Fibroblast of skin of right biceps (primary cell): ENCODE measurements around the gene LMO7.

ENCODE experiments used
- DNase-seq: peaks from one replicate; pipeline ENCODE4 v3.0.0-alpha.2; 2013

LMO7 gene

DNA sequence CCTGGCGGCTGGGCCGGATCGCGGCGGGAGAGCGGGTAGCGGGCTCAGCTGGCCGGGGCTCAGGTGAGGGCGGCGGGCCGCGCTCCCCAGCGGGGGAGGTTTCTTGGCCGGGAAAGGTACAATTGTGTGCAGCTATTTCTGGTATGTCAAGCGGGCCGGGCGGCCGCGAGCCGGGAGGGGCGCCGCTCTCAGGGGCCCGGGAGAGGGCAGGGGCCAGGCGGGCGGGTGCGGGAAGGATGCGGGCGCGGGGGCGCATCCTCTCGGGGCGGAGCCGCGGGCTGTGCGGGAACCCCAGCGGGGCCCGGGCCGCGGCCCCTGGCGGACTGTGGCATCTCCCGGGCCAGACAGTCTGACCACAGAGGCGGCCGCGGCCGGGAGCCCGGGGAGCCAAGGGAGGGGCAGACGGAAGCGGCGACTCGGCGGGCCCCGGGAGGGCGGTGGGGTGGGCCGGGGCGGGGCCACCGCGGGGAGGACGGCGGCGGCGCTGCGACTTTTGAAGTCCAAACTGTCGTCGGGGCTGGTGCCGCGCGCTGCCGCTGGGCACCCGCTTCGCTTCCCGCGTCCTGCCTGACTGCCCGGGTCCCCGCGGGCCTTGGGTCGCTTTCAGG, at the start of gene LMO7:
Gene LMO7, plus strand, starts transcription at position 503 of the 608 bp plus-strand sequence. CDS start 328 bp downstream, outside the sequence.
- peak; percentile 80 for DNase-seq

- no peak for DNase-seq
These were observed 48.5 kb upstream of the LMO7 start for GRCh38 chr13:75587679-75588078.

- DNase-seq = no peak
These were observed 39.4 kb upstream of the LMO7 start for GRCh38 chr13:75596657-75597182.

DNA sequence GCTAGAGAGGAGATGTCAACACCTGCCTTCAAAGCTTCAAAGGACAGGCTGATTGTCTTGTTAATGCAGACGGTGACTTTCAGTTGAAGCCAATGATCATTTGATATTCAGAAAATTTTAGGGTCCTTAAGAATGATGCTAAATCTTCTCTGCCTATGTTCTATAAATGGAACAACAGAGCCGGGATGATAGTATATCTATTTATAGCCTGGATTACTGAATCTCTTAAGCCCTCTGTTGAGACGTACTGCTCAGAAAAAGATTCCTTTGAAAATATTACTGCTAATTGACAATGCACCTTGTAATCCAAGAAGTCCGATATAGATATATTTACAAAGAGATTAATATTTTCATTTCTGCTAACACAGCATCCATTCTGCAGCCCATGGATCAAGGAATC, 35.8 kb upstream of the LMO7 start:
- no peak for DNase-seq

DNA sequence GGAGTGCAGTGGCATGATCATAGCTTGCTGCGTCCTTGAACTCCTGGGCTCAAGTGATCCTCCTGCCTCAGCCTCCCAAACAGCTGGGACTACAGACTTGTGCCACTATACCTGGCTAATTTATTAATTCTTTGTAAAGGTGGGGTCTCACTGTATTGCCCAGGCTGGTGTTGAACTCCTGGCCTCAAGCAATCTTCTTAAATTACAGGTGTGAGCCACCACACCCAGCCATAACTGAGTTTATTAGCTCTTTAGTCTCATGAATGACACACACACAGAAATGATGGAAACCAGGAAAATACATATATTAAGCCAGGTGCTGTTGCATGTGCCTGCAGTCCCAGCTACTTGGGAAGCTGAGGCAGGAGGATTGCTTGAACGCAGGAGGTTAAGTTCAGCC, 33.1 kb upstream of the LMO7 start:
- DNase-seq = no peak

GRCh38 chr13:75607447-75607846, 28.7 kb upstream of the LMO7 start:
- no peak for DNase-seq

DNA sequence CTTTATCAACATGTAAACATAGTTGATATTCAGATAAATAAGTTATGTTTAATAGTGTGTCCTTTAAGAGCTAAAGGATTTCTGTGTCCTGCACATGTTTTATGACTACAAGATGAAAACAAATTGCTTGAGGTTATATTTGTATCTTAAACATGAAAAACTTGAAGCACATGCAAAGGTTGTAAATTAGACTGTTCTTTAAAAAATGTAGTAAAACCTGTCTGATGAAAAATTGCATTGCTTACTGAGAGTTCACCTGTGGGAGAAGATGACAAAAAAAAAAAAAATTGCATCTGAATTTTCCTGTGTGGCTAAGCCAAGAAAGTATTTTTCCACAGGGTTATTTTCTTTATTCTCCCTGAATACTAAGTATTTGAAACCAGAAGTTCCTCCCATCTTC, 25.7 kb upstream of the LMO7 start:
- DNase-seq = no peak

GRCh38 chr13:75612354-75612753, 23.8 kb upstream of the LMO7 start:
- DNase-seq = peak; percentile 21

GRCh38 chr13:75617230-75617629, 18.9 kb upstream of the LMO7 start:
- no peak for DNase-seq

DNA sequence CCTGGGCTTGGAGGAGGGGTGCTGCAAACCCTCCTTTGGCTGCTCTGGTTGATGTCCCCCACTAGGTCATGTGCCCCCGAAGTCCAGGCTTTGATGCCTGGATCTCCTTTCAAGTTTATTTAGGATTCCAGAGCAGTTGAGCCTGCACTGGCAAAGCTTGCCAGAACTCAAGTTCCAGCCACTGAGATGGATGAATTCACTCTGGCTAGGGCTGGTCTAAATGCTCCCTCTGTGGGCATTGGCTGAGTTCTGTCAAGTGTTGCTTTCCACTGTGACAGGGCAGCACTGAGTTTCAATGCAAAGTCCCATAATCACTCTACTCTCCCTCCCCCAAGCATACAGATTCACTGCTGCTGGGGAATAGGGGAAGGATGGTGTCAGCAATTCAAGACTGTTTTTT, 17.8 kb upstream of the LMO7 start:
- no peak for DNase-seq

DNA sequence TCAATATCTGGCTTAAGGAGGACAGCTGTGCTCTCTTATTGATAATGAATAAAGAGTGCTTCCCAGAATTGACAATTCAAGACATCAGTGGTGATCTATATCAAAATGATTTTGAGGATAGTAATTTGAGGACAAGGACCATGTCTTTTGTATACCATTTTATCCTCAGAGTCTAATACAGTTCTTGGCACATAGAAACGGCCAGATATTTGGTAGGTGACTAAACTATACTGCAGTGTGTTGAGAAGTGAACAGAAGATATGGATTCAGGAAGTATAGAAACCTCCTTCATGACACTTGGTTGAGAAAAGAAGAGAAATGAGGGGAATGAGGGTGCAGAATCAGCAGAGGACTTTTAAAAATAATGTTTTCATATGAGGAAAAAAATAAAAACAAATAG, 16.1 kb upstream of the LMO7 start:
- peak; percentile 68 for DNase-seq

GRCh38 chr13:75621147-75621546, 15.0 kb upstream of the LMO7 start:
- DNase-seq = peak; percentile 95

DNA sequence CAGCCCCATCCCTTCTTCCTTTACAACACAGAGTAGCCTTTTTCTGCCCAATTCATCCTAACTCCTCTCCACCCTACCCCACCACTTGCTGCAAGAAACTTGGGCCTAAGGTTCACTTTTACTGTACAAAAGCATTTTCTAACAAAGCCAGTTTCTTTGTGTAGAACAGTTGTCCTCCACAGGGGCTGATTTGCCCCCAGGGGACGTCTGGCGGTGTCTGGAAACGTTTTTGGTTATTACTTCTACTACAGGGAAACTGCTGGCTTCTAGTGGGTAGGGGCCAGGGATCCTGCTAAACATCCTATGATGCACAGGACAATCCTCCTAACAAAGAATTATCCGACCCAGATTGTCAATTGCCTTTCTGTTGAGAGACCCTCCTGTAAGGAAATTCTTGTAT, 7.3 kb upstream of the LMO7 start:
- DNase-seq = no peak

DNA sequence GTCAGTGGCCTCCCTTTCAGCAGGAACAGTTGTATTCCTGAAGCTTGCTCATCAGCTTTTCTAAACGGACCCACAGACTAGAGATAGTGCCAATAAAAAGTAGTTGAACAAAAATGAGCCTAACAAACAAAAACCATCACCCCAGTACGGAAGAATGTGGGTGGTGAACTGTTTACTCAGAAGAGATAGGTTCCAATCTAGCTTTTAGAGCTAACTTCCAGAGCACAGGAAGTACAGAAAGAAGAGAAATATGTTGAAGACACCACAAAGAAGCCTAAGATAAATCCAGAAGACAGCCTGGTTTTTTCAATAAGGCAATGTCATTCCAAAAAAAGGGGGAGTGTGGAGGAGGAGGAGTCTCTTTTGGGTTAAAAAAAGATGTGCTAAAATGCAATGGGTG, 2.8 kb upstream of the LMO7 start:
- peak; percentile 98 for DNase-seq

DNA sequence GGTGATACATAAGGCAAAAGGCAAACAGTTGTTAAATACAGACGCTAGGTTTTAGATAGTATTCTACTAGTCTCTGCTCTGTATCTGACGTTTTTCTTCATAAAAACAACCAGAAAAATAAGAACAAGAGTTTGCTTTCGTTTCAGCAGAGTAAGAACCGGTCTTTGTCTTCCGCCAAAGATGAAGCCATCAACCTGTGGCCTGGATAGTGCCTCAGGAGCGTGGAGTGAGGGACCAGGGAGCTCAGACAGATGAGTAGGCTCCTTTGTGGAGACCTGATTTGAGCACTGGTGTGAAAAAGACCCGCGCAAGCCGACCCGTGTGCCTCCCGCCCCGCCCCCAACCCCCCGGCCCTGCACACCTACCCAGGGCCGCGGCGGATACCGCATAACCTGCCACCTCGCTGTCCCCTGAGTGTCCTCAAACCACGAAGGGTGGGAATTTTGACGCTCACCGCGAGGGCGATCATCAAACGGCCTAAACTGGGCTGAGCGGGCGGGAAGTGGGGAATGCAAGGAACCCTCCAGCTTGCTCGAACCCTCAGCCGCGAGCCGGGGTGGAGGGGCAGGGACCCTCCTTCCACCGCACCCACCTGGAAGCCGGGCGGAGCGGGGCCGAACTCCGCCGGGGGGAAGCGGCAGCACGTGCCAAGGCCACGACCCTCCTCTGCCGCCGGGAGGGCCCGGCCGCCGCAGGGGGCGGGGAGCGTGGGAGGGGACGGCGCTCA, 866 bp upstream of the LMO7 start:
- peak; percentile 44 for DNase-seq

DNA sequence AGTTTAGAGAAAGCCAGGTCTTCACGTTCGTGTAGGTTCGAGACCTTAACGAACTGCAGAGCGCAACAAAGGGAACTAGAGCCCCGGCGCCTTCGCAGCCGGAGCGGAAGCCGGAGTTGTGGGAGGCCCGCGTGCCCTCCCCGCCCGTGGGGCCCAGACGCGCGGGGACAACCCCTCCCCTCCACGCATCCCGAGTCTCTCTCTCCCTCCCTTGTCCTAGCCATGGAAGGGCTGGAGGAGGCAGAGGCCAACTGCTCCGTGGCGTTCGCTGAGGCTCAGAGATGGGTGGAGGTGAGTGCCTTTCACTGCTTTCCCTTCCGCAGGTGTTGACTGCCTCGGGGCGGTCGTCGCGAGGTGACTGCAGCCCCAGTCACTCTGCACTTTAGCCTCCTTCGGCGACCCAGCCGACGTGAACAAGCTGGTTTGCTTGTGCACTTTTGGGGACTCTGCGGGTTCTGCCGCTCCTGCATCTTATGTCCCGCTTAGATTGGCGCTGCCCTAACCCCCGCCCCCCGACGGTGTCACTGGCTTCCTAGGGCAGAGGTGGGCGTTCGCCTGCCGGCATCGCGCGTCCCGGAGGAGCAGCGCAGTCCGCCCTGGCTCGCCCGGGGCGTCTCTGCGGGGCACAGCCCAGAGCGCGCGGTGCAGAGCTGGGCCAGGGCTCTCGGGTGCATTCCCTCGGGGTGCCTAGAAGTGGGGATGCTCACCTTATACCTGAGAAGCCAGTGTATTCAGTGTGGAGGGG, 478 bp downstream of the LMO7 start:
- peak; percentile 56 for DNase-seq

DNA sequence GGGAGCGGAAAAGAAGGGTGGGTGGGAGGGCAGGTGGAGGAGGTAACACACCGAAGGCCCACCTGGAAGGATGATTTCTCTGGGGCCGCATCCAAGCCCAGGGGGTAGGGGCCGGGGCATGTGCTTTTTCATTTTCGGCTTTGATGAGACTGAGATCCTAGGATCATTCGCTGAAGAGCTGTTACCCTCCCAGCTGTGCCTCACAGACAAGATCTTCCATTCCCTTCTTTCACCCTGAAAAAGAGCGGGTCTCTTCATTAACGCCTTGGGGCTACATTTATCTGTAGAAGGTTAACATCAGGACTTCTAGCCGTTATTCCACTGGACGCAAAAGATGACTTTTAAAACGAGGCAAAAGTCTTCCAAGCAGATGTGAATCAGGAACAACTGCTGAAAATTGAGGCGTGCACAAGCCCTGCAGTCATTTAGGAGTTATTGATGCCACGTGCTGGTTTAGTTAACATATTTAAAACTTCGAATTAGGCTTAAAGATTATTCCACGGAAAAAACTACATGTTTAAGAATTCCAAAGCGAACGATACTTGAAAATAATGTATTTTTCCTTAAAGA, 1.1 kb downstream of the LMO7 start:
- DNase-seq = no peak

- no peak for DNase-seq
These were observed 3.3 kb downstream of the LMO7 start for GRCh38 chr13:75639454-75639853.

DNA sequence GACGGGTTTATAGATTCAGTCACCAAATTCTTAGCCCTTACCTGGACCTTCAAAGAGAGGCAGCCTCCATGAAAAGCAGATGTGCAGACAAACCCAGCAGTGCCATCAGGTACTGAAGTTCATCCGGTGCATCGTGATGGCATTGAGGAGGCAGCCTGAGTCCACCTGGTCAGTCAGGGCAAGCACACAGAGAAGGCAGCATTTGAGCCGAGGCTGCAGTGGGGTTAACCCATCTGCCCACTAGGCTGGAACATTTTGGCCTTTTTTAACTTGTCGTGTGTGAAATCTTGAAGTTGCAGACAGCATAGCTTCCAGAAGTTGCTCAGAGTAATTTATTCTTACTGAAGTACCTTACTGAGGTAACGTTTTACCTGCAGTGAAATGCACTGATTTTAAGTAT, 4.9 kb downstream of the LMO7 start:
- DNase-seq = no peak

GRCh38 chr13:75643182-75643581, 7.1 kb downstream of the LMO7 start:
- no peak for DNase-seq

GRCh38 chr13:75643693-75644092, 7.6 kb downstream of the LMO7 start:
- DNase-seq = no peak

DNA sequence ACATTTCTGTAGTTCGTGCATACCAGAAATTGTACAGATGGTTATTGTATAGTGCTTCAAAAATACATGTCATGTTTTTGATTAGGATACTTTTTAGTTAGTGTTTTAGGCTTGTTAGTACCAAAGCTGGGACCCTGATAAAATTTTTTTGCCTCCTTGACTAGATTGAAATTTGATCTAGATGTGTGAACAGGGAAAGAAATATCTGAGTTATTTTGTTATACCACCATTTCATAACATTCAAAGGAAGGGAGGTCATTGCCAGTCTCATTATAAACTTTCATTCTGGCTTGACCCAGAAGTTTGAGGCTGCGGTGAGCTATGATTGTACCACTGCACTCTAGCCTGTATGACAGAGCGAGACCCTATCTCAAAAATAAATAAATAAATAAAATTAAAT, 9.0 kb downstream of the LMO7 start:
- DNase-seq = peak; percentile 44

GRCh38 chr13:75647126-75647784, 11.1 kb downstream of the LMO7 start:
- peak; percentile 38 for DNase-seq
